Dermis microvascular lymphatic vessel endothelial cell (primary cell): ENCODE data around the gene EXOC6B. TPM values are rescaled to one million over a fixed set of nuclear protein-coding genes. Genes with fewer than 3 reads are reported as not detected.
A peak's percentile ranks its signal among the peaks of the same experiment; 100 is the strongest.

Source experiments
- DNase-seq, 2 donors: peaks; one replicate each; pipeline versions ENCODE4 v3.0.0 to v3.0.0-alpha.2; 2010; ENCODE audit warnings: low read depth in 2 of 2
- total RNA-seq: library from RNA; depleted of rRNA; stranded (reverse); fragments of >200 nt; gene quantifications from 2 replicates; pipeline ENCODE4 v1.2.1, GENCODE V29; 2014

Gene EXOC6B
- total RNA-seq, 1 donor from 2014 or later: 12.1 TPM

GRCh38 chr2:72137498-72138010 lies 688.3 kb downstream of the EXOC6B start:
- DNase-seq: peak in 1 of 2 donors; percentile 40

GRCh38 chr2:72136933-72137497 lies 688.8 kb downstream of the EXOC6B start:
- no peak for DNase-seq

GRCh38 chr2:72136331-72136730 lies 689.5 kb downstream of the EXOC6B start:
- no peak for DNase-seq

- DNase-seq: no peak
Measured at GRCh38 chr2:72135921-72136320, 689.9 kb downstream of the EXOC6B start.

- DNase-seq: no peak
Measured at GRCh38 chr2:72134997-72135800, 690.6 kb downstream of the EXOC6B start.

GRCh38 chr2:72134408-72134996 lies 691.3 kb downstream of the EXOC6B start:
- no peak for DNase-seq

GRCh38 chr2:72133721-72134407 lies 692.0 kb downstream of the EXOC6B start:
- DNase-seq: no peak

- no peak for DNase-seq
Measured at GRCh38 chr2:72132981-72133720, 692.7 kb downstream of the EXOC6B start.

- DNase-seq: no peak
Measured at GRCh38 chr2:72131916-72132841, 693.7 kb downstream of the EXOC6B start.

- DNase-seq: no peak
Measured at GRCh38 chr2:72131371-72131891, 694.4 kb downstream of the EXOC6B start.

- DNase-seq: no peak
Measured at GRCh38 chr2:72130659-72131360, 695.0 kb downstream of the EXOC6B start.

GRCh38 chr2:72129681-72130340 lies 696.0 kb downstream of the EXOC6B start:
- DNase-seq: no peak

- DNase-seq: no peak
Measured at GRCh38 chr2:72128843-72129227, 697.0 kb downstream of the EXOC6B start.

- DNase-seq: no peak
Measured at GRCh38 chr2:72128059-72128842, 697.6 kb downstream of the EXOC6B start.

GRCh38 chr2:72127401-72128058 lies 698.3 kb downstream of the EXOC6B start:
- DNase-seq: no peak

GRCh38 chr2:72126186-72127100 lies 699.4 kb downstream of the EXOC6B start:
- DNase-seq: no peak
